NCI-H82 treated with DMSO at 0.1 percent for 48 hours (cell line): ENCODE results near the gene JAG2.

Experiments used
- DNase-seq: peaks from one replicate; lab custom pipeline; 2025; ENCODE audit not compliant: unreplicated experiment; lab: John Stamatoyannopoulos, UW

The JAG2 gene

DNA sequence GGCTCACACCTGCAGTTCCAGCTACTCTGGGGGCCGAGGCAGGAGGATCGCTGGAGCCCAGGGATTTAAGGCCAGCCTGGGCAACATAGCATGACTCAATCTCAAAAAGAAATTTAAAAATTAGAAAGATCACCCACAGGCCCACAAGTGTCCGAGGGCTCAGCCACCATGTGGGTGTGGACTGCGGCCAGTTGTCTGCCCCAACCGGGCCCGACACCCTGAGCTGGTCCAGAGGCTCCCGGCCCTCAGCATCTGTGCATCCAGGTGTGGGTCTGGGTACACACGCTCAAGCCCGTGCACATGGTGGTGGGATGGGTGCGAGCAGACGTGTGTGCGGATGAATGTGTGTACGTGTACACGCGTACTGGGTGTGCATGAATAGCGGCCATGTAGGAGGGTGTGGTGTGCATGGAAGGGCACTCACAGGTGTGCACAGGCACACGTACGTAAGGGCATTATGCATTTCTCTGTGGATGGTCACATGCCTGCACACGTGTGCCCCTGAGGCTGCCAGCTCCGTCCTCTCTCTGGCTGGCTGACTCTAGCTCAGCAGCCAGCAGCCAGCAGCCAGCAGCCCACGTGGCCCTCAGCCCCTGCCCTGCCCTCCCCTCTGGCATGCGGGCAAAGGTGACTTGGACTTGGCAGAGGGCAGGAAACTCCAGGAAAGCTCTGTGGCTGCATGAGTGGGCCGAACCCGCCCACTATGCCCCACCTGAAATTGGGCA, 35.8 kb upstream of the JAG2 start:
- no peak for DNase-seq

DNA sequence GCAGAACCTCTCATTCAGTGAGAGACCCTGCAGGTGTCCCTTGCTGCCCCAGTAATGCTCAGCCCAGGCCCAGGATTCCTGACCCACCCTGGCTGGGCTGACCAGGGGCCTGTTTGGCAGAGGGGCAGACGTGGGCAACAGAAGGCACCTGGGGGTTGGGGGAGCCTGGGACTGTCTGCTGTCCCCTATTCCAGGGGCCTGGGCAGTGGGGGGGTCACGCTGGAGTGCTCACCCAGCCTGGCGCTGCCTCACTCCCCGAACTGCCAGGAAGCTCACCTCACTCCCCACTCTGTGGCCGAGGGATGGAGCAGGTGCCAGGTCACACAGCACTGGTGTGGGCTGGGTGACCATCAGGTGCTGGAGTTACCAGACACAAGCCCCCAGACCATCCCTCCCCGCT, 35.1 kb upstream of the JAG2 start:
- no peak for DNase-seq

DNA sequence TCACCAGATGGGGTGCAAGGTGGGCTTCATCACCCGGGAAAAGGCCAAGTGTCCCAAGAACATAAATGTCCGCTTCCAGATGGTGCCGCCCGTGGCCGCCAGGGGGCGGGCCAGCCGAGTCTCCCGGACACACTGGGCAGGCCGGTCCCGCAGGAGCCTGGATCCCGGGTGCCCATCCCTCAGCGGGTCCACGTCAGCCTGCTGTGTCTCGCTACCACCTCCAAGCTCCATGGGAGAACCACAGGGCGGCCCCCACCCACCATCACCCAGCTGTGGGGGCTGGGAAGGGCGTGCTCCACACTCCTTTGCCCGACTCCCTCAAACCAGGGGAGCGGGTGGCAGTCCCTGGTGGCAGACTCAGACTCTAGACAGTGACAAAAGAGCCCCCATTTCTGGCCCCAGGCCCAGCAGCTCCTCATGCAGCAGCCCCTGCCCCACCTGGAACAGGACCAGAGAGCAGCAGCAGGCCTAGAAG, 34.5 kb upstream of the JAG2 start:
- DNase-seq: no peak

DNA sequence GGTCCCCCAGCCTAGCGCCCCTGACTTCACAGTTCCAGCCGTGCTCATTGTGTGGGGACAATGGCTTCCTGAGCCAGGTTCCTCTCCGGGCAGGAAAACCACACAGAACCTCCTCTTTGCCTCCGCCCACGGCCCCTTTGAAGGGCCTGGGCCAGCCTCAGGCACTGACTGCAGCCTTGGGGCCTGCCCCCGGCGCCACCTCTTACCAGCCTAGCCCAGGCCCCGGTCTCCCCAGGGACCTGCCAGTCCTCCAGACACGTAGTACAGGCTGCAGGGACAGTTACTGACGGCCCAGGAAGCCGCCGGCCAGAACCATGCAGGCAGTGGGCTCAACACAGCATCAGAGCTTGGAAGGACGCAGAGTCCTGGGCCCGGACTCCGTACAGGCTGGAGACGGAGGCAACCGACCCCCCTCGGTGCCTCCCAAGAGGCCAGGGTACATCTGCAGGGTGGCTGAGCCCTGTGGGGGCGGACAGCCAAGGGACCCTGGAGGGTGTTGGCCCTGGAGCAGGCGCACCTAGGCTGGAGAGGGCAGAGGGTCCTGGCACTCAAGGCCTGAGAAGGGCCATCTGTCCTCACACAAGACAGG, 33.4 kb upstream of the JAG2 start:
- DNase-seq: no peak

DNA sequence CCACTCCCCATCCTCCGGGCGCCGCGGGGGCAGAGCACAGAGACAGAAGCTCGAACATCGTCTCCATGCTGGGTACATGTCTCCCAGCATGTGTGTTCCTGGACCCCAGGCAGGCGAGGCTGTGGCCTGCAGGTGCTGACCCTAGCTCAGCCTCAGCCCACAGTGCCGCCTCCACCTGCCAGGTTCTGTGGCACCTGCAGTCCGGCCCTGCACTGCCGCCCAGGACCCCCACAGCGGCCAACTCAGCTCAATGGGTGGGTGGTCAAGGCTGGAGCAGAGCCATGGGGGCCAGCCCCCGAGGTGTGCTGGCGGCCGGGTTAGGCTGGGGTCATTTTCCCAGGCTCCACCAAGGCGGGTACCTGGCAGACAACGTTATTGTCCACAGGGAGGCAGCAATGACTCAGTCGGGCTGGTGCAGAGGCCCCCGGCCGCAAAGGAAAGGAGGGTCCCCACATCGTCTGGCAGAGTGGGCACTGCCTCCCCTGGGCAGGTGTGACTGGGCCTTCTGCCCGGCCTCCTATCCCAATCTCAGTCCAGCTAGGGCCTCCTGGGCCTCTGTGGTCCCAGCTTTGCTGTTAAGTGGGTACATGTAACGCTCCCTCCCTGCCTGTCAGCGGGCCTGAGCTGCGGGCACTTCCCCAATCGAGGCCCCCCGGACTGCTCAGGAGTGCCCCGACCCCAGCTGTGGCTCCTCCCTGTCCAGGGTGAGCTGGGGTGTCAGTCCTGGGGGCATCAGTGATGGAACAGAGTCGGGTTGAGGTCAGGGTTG, 32.8 kb upstream of the JAG2 start:
- no peak for DNase-seq

DNA sequence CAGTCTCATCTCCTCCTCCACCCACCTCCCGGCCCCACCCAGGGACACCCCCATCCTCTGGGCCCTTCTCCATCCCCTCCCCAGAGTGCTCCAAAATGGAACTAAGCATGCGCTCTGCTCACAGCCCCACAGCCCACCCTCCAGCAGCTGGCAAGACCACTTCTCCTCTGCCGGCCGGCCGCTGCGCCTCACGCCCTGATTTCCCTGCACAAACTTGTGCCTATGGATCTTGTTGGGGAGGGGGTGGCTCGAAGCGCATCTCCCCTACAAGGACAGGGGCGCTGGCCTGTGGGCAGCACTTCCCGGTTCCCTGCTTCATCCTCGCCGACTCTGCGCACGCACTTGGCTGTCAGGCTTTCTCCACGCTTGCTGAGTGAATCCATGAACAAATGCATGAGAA, 32.1 kb upstream of the JAG2 start:
- no peak for DNase-seq

DNA sequence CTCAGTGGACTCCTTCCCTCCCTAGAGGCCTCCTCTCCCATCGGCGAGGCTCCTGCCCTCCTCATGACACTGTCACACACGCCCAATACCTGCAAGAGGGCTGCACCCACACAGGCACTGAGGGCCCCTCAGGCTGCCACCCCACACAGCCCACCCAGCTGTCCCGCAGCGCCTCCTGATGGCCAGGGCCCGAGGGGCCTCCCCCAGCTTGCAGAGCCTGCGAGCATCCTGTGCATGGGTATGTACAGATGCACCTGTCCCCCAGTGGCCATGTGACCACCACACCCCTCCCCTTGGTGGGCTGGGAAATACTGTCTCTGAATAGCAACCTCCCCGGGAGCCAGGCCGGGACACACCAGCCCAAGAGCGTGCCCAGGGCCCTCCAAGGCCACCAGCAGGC, 31.5 kb upstream of the JAG2 start:
- no peak for DNase-seq

DNA sequence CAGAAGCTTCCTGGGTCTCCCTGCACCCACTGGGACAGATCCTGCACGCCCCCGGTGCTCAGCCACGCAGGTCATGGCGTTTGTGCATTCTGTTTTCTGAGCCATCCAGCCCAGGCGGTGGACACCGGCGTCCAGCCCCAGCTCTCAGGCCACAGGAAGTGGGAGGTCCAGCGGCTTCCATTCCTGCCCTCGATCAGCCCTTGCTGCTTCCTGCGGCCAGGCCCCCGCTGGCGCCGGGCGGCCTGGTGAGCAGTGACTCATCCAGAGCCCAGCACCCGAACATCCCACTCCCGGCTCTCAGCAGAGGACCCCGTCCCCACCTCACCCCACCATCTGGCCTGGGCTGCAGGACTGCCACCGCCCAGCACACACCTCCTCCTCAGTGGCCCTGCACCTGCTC, 30.5 kb upstream of the JAG2 start:
- no peak for DNase-seq

DNA sequence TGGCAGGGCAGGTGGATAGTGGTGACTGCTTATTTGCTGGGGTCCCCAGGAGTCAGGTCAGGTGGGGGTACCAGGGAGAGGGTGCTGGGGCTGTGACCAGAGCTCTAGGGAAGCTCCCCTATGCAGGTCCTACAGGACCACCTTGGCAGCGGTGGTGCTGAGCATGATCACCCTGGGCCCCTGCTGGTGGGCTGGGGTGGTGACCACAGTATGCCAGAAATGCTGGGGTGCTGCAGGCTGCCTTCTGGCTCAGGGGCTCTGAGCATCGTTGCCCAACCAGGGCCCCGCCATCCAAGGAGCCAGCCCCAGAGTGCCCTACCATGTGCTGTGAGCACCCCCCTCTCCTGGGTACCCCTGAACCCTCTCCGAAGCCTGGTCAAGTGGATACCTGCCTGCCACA, 30.0 kb upstream of the JAG2 start:
- no peak for DNase-seq

DNA sequence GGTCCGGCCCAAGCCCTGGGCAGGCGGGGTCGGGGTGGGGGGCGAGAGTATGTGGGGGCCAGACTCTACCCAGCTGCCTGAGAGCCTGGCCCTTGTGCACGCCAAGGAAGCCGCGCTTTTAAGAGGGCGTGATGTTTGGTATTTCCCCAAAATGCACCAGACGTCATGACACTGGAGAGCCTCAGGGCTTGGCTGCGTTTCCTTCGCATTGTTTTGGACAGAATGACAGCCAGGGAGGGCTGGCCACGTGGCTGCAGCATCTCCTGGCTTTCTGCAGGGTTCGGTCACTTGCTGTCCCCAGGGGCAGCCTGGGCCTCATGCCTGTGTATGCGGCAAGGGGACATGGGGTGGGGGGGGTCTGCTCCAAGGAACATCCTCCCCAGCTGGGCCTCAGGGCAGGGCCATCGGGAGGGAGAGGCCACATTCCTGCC, 28.6 kb upstream of the JAG2 start:
- DNase-seq: no peak

DNA sequence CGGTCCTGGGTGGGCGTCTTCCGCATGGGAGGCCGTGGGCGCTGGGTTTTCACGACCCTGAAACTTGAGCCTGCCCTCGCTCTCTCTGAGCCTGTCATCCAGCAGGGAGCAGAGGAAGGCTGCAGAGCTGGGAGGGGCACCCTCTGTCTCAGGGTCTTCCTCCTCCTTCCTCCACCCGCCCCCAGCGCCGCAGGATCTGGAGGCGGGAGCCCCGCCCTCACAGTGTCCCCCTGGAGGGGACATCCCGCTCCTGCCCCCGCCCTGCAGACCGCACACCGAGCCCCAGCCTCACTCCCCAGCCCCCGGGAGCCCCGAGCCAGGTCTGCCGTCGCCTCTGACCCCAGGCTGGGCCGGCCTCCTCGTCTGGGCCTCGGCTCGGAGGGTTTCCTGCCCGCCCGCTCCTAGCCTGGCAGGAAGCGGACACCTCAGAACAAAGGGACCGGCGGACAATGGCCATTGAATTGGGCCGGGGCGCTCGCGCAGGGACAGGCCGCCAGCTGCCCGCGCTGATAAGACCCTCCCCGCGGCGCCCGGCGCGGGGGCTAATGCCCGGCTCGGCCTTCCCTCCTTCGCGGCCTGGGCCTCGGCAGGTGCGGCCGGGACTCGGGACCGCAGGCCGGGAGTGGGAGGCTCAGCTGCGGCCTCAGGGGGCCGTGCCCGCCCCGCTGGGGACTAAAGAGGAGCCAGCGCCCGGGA, 27.8 kb upstream of the JAG2 start:
- DNase-seq: no peak

DNA sequence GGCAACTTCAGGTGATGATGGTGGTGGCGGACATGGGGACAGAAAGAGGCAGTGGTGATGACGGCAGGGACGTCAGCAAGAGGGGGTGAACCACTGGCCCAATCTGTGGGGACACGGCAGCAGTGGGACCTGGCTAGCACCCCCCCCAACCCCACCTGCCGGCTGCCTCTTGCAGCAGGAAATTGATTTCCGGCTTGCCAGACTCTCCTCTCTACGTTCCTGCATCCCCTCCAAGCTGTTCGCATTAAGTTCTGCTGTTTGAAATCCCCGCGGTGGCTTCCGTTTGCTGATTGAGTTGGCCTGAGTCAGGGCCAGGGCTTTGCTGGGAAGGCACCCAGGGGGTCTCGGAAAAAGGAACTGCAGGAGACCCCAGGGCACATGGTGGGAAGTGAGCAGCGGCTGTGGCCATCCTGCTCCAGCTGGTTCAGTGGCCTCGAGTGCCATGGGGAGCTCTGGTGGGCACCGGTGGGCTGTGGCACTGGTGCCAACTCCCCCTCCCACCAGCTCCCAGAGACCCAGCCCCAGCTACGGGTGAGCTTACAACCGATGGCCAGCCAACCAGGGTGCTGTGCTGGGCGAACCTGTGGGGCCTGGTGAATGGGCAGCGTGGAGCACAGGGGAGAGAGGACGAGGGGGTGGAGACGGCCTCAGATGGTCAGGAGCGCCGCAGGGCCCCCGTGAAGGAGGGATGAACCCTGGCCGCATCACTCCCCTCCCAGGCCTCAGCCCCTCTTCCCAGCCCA, 27.1 kb upstream of the JAG2 start:
- no peak for DNase-seq

DNA sequence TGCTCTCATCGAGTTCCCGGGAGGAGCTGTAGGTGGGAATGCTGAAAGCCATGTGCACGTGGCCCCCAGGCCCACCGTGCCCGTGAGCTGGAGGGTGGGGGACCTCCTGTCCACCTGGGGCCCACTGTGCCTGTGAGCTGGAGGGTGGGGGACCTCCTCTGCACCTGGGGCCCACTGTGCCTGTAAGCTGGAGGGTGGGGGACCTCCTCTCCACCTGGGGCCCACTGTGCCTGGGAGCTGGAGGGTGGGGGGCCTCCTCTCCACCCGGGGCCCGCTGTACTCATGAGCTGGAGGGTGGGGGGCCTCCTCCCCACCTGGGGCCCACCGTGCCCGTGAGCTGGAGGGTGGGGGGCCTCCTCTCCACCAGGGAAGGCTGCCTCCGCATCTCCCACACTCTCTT, 26.5 kb upstream of the JAG2 start:
- no peak for DNase-seq

DNA sequence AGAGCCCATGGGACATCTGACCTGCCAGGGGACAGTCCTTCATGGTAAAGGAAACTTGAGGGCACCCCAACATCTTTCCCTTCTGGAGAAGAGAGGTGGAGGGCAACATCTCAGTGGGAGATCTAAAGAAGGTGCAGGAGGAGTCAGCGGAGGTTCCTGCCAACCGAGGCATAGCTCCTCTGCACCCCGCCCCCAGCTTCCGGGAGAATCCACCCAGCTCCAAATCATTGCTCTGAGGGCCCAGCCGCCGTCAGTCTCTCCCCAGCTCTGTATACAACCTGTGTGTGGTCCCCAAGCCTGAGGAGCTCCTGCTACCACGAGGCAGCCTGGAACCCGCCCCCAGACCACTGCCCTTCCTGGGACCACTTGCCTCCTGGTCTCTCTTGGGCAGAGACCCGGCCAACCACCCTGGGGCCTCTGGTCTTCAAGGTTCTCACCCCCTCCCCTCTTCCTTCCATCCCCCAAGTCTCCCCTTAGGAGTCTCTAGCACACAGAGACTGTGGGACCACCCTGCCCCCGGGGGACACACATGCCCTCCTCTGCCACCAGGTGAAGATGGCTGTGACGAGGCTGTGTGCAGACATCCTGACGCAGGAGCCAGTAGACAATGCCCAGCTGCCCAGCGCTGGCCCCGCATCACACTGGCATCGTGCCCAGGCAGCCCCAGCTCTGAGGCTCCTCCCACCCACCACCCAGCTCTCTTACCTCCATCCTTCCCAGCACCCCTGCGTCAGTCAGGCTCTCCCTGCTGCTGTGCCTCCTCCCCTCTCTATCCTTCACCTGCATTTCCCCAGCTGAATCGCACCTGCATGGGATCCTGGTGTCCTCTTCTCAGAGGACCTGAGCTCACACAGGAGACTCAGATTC, 25.6 kb upstream of the JAG2 start:
- DNase-seq: no peak

DNA sequence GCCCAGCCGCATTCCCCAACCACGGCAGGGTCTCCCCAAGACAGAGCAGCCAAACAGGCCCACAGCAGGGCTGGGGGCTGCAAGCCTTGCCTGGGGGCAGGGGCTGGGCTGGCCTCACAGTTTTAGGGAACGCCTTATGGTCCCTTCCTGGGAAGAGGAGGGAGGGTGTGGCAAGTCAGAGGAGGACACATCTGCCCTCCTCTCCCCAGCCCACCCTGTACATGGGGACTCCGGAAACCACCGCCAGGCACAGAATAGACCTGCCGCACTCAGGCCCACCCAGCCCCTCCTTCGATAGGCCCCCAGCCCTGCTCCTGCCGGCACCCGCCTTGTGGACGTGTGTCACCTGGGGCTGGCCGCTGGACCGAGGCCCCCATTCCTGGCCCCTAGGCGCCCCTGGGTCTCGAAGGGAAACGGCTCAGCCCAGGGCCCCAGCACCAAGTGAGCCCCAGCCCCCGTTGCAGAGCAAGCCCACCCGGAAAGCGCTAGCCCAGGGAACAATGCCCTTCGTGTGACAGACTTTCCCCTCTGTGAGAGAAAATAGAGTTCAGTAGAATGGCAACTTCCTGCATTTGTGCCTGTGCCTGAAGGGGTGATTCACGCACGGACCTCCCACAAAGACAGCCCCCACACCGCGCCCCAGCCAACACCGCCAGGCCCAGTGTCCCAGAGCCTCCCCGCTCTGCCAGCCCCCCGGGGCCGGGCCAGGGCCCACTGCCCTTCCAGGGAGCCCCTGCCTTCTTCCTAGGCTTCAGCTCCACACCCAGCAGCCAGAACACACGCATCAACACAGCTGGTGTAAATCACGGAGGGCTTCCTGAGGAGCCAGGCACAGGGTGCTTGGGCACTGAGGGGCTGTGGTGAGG, 24.5 kb upstream of the JAG2 start:
- DNase-seq: no peak

DNA sequence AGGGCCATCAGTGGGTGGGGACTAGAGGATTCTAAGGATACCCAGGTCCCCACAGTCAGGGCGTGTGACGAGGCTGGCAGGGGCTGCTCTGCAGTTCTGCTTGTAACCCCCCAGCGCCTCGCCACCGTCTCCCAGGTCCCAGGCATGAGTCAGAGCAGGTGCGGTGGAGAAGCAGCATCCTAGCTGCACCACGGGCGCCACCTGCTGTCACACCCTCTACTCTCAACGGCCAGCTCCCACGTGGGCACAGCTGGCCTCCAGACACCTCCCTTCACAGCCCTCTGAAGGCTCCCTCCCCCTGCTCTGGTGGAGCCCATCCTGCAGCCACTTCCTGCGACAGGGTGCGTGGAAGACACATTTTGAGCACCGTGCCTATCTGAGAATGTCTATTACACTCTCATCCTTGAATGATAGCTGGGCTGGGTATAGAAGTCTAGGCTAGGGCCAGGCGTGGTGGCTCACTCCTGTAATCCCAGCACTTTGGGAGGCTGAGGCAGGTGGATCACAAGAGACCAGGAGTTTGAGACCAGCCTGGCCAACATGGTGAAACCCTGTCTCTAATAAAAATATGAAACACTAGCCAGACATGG, 19.5 kb upstream of the JAG2 start:
- DNase-seq: no peak

DNA sequence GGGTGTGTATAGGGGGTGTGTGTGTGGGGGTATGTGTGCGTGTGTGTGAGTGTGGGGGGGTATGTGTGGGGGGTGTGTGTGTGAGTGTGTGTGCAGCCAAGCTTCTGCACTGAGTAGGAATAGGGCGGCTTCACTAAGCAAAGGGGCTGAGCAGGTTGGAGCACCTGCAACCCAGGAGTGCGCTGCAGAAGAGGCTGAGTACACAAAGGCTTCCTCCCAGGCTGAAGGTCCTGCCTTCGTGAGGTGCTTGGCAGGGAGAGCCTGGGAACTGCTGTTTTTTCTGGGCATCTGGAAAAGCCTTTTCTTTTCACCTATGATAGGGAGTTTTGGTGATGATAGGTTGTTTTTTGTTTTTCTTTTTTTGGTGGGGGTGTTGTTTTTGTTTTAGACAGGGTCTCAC, 18.5 kb upstream of the JAG2 start:
- no peak for DNase-seq

DNA sequence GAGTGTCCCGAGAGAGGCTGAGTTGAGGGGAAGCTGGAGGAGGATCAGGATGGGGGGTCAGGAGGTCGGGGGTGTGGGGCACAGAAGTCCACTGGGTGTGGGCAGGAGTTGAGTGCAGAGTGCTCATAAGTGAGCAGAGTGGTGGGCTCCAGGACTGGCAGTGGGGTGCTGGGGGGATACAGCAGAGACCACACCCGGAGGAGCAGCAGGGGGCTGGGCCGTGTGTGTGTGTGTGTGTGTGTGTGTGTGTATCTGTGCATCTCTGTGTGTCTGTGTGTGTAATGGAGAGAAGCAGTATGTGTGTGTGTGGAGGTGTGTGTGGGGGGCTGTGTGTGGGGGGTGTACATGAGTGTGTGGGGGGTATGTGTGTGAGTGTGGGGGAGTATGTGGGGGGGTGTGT, 17.4 kb upstream of the JAG2 start:
- DNase-seq: no peak

DNA sequence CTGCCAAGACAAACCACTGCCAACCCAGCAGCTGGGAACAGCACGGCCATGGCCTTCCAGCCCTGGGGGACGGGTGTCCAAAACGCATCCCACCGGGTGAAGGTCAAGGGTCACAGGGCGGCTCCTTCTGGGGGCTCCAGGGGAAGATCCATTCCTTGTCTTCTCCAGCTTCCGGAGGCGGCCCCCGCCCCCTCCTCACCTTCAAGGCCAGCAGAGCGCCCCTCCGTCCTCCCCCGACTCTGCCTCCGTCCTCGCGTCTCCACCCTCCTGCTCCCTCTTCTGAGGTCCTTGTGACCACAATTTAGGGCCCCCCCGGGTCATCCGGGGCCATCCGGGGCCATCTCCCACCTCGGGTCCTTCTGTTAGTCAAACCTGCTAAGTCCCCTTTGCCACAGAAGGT, 16.4 kb upstream of the JAG2 start:
- no peak for DNase-seq
